ENCODE measurements around the gene LRRC4. TPM values are rescaled to one million over a fixed set of nuclear protein-coding genes. Genes with fewer than 3 reads are reported as not detected.

The LRRC4 gene
- total RNA-seq, 2 donors from 2014 or later = 0.23 to 5.7 TPM

- Histone ChIP-seq H3K4me3 (no peak overlapping the region), H3K27me3 (replicated peaks; ENCODE audit: insufficient read depth) (no peaks in the 10 kb centered on the region), H3K9me3 (no peaks in the 10 kb centered on the region), H3K36me3 (no peaks in the 10 kb centered on the region), H3K4me1 (replicated peaks) (no peaks in the 10 kb centered on the region), H3K27ac (no peak overlapping the region)
- no peak for DNase-seq (ENCODE audit: low spot score)
- TF ChIP-seq CTCF (IDR thresholded peaks at IDR 0.05) (no peak), POLR2A (IDR thresholded peaks at IDR 0.05) (no peak), POLR2AphosphoS5 (IDR thresholded peaks at IDR 0.05) (no peak)
- WGBS = 92% methylated on average over 11 of the region's 11 CpGs
- intact Hi-C loops (cut with DNase I) = no loop called here
Observed at GRCh38 chr7:128071801-128072200, 40.6 kb upstream of the LRRC4 start.

- Histone ChIP-seq H3K36me3 (no peaks in the 10 kb centered on the region), H3K27ac (no peak overlapping the region), H3K4me3 (no peak overlapping the region), H3K9me3 (no peaks in the 10 kb centered on the region), H3K4me1 (replicated peaks) (no peaks in the 10 kb centered on the region), H3K27me3 (replicated peaks; ENCODE audit: insufficient read depth) (no peaks in the 10 kb centered on the region)
- no peak for TF ChIP-seq POLR2AphosphoS5 (IDR thresholded peaks at IDR 0.05)
- TF ChIP-seq POLR2A (IDR thresholded peaks at IDR 0.05) = no peak
- intact Hi-C loops (cut with DNase I) = no loop called here
- 84% methylated on average over 6 of the region's 6 CpGs for WGBS
- DNase-seq (ENCODE audit: low spot score) = no peak
Observed at GRCh38 chr7:128071376-128071775, 40.1 kb upstream of the LRRC4 start.

GRCh38 chr7:128069373-128070364 is 38.4 kb upstream of the LRRC4 start:
- Histone ChIP-seq H3K4me1 (replicated peaks) (no peaks in the 10 kb centered on the region), H3K4me3 (no peak overlapping the region), H3K27ac (no peak overlapping the region), H3K9me3 (no peaks in the 10 kb centered on the region), H3K27me3 (replicated peaks; ENCODE audit: insufficient read depth) (no peaks in the 10 kb centered on the region), H3K36me3 (no peaks in the 10 kb centered on the region)
- intact Hi-C loops (cut with DNase I) = no loop called here
- WGBS = 87% methylated on average over 8 of the region's 8 CpGs
- no peak for DNase-seq (ENCODE audit: low spot score)
- TF ChIP-seq POLR2A (IDR thresholded peaks at IDR 0.05) = no peak
- TF ChIP-seq POLR2AphosphoS5 (IDR thresholded peaks at IDR 0.05) = no peak
- no peak for TF ChIP-seq CTCF (IDR thresholded peaks at IDR 0.05)

- no peaks in the 10 kb centered on the region for H3K36me3 ChIP-seq
- no peaks in the 10 kb centered on the region for H3K27me3 ChIP-seq (replicated peaks; ENCODE audit: insufficient read depth)
- H3K9me3 ChIP-seq = no peaks in the 10 kb centered on the region
- intact Hi-C loops (cut with DNase I) = no loop called here
- H3K4me1 ChIP-seq (replicated peaks) = no peaks in the 10 kb centered on the region
- no peak overlapping the region for H3K27ac ChIP-seq
- DNase-seq (ENCODE audit: low spot score) = no peak
- 91% methylated on average over 8 of the region's 8 CpGs for WGBS
- no peak overlapping the region for H3K4me3 ChIP-seq
- no peak for TF ChIP-seq POLR2A (IDR thresholded peaks at IDR 0.05)
- no peak for TF ChIP-seq POLR2AphosphoS5 (IDR thresholded peaks at IDR 0.05)
- no peak for TF ChIP-seq CTCF (IDR thresholded peaks at IDR 0.05)
Observed at GRCh38 chr7:128068785-128069184, 37.5 kb upstream of the LRRC4 start.

GRCh38 chr7:128067983-128068382 is 36.7 kb upstream of the LRRC4 start:
- Histone ChIP-seq H3K9me3 (no peaks in the 10 kb centered on the region), H3K4me3 (no peak overlapping the region), H3K4me1 (replicated peaks) (no peaks in the 10 kb centered on the region), H3K27ac (no peak overlapping the region), H3K36me3 (no peaks in the 10 kb centered on the region), H3K27me3 (replicated peaks; ENCODE audit: insufficient read depth) (no peaks in the 10 kb centered on the region)
- no peak for DNase-seq (ENCODE audit: low spot score)
- intact Hi-C loops (cut with DNase I) = no loop called here
- TF ChIP-seq POLR2A (IDR thresholded peaks at IDR 0.05) (no peak), POLR2AphosphoS5 (IDR thresholded peaks at IDR 0.05) (no peak)
- 88% methylated on average over 5 of the region's 5 CpGs for WGBS

All from prostate gland (tissue), 2 donors.